Effector memory CD4-positive, alpha-beta T cell (primary cell): ENCODE measurements around the gene DCUN1D5.
A peak's percentile ranks its signal among the peaks of the same experiment; 100 is the strongest.
"Not testable (repeated sequence)": the region's sequence is repeated elsewhere in the genome, so short reads cannot be mapped to it uniquely, and the experiment has no call there.

ENCODE experiments used
- DNase-seq, 3 donors: peaks; one replicate each; pipeline ENCODE4 v3.0.0-alpha.2; 2020
- H3K27ac ChIP-seq: 2 replicates; pipeline ENCODE4 v1.7.0; 2013; ENCODE audit warnings: mild to moderate bottlenecking, low read length, moderate library complexity; ENCODE audit not compliant: insufficient read depth, poor library complexity, severe bottlenecking
- H3K27me3 ChIP-seq: replicated peaks from 2 replicates; pipeline ENCODE4 v1.7.0; 2013; ENCODE audit warnings: mild to moderate bottlenecking, low read length; ENCODE audit not compliant: insufficient read depth, control insufficient read depth, poor library complexity, severe bottlenecking
- H3K36me3 ChIP-seq: 2 replicates; pipeline ENCODE4 v1.7.0; 2013; ENCODE audit warnings: mild to moderate bottlenecking, low read length, moderate library complexity; ENCODE audit not compliant: control insufficient read depth, insufficient read depth
- H3K4me1 ChIP-seq: 2 replicates; pipeline ENCODE4 v1.7.0; 2013; ENCODE audit warnings: low read length, mild to moderate bottlenecking; ENCODE audit not compliant: control insufficient read depth, insufficient read depth, poor library complexity, severe bottlenecking
- H3K4me3 ChIP-seq: 2 replicates; pipeline ENCODE4 v1.7.0; 2013; ENCODE audit warnings: low read length, low read depth, mild to moderate bottlenecking; ENCODE audit not compliant: insufficient read depth, poor library complexity, severe bottlenecking
- H3K9me3 ChIP-seq: 2 replicates; pipeline ENCODE4 v1.7.0; 2013; ENCODE audit warnings: mild to moderate bottlenecking, low read length, moderate library complexity; ENCODE audit not compliant: control insufficient read depth

DCUN1D5 gene

DNA sequence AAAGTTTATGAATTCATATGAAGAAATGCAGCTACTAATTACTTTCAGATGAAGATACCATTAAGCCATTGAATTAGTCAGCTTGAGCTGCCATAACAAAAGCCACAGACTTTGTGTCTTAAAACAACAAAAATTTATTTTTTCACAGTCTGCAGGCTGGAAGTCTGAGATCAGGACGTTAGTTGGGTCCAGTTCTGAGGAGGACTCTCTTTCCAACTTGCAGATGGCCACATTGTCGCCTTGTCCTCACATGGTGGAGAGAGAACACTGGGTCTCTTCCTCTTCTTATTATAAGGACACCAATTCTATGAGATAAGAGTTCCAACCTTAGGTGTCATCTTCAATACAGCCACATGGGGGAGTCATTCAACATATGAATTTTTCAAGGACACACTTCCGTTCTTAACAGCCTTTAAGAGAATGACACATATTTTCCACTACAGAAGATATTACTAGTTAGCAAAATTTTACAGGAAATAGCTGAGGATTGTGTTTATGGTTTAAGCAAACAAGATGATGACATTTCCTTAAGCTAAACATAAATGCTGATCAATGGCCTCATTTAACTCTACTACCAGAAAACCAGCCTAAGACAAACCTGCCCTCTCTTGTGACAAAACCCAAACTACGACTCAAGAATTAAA, 56.0 kb downstream of the DCUN1D5 start:
- Histone ChIP-seq H3K9me3 (no peaks in the 10 kb centered on the region), H3K4me3 (no peak overlapping the region), H3K4me1 (no peaks in the 10 kb centered on the region), H3K27ac (no peak overlapping the region), H3K27me3 (no peaks in the 10 kb centered on the region), H3K36me3 (no peaks in the 10 kb centered on the region)
- DNase-seq = peak in 1 of 3 donors; percentile 27

DNA sequence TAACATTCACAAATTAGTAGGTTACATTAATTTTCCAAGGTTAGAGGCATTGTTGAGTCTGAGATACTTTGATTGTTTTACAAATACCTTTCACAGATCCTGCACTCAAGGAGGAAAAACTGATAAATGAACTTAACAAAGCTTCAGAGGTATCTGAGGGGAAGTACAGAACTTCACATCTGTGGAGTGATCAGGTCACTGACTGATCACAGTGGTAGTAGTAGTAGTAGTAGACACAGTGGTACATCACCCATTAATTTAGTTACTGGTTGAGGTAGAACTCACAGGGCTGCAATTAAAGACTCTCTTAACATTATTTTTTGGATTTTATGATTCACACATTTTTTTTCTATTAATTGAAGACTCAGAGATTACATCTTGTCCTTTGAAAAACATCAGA, 56.7 kb downstream of the DCUN1D5 start:
- H3K27me3 ChIP-seq = no peaks in the 10 kb centered on the region
- H3K27ac ChIP-seq = no peak overlapping the region
- no peaks in the 10 kb centered on the region for H3K9me3 ChIP-seq
- H3K4me1 ChIP-seq = no peaks in the 10 kb centered on the region
- H3K4me3 ChIP-seq = no peak overlapping the region
- no peak for DNase-seq
- no peaks in the 10 kb centered on the region for H3K36me3 ChIP-seq

DNA sequence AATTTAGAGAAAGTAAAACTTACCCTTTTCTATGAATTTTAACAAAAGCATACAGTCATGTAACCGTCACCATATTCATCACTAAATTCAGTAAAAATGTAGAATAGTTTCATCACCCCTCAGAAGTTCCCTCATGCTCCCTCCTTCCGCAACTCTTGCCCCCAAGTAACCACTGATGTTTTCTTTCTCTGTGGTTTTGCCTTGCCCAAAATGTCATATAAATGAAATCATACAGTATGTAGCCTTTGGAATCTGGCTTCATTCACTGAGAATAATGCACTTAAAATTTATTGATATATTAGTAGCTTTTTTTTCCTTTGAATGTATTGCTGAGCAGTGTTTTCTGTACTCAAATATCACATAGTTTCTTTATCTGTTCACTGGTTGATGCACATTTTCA, 60.1 kb downstream of the DCUN1D5 start:
- Histone ChIP-seq H3K4me1 (no peaks in the 10 kb centered on the region), H3K27me3 (no peaks in the 10 kb centered on the region), H3K27ac (no peak overlapping the region), H3K4me3 (no peak overlapping the region), H3K9me3 (no peaks in the 10 kb centered on the region), H3K36me3 (no peaks in the 10 kb centered on the region)
- no peak for DNase-seq

GRCh38 chr11:103029401-103029800, 62.6 kb downstream of the DCUN1D5 start:
- Histone ChIP-seq H3K4me3 (no peak overlapping the region), H3K27me3 (no peaks in the 10 kb centered on the region), H3K9me3 (no peaks in the 10 kb centered on the region), H3K36me3 (no peaks in the 10 kb centered on the region), H3K4me1 (no peaks in the 10 kb centered on the region), H3K27ac (no peak overlapping the region)
- DNase-seq = no peak

- H3K27ac ChIP-seq, H3K9me3 ChIP-seq, H3K36me3 ChIP-seq, H3K4me1 ChIP-seq, DNase-seq, H3K27me3 ChIP-seq, H3K4me3 ChIP-seq: not testable (repeated sequence)
Observed at GRCh38 chr11:103028304-103029020, 63.5 kb downstream of the DCUN1D5 start.

DNA sequence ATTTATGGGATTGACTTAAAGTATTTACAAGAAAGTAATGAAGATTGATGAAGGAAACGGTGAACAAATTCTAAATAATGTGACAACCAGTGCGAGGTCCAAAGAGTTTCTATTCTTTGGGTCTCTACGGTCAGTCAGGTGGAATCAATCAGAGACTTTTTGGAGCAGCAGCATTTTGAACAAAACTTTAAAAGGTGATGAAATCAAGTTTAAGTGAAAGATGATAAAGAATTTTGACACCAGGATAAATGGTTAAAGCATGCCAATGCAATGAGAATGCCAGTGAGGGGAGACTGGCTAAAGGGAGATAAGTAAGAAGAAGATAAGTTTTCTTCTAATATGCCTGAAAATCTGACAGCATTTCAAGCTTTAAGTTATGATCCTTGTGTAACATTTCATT, 67.9 kb downstream of the DCUN1D5 start:
- H3K36me3 ChIP-seq = no peaks in the 10 kb centered on the region
- no peak overlapping the region for H3K4me3 ChIP-seq
- no peaks in the 10 kb centered on the region for H3K27me3 ChIP-seq
- no peaks in the 10 kb centered on the region for H3K4me1 ChIP-seq
- no peak overlapping the region for H3K27ac ChIP-seq
- DNase-seq = no peak
- H3K9me3 ChIP-seq = no peaks in the 10 kb centered on the region

DNA sequence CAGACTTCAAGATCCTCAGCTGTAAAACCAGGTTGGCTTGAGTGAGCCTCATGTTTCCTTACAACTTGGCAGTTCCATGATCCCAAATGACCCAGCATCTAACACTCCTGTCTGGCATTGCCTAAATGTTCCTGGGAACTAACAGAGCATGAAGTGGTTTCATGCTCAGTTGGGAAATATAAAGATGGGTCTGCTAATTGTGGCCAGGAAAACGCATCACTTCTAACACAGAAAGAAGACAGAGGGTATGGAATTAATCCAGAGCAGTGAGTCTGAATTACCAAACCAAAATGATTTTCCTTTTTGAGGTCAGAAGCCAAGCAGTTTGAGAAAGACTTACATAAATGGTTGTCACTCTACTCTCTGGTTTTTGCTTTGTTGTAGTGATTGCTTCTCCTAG, 75.9 kb downstream of the DCUN1D5 start:
- Histone ChIP-seq H3K9me3 (no peaks in the 10 kb centered on the region), H3K36me3 (no peaks in the 10 kb centered on the region), H3K4me3 (no peak overlapping the region), H3K27ac (no peak overlapping the region), H3K4me1 (no peaks in the 10 kb centered on the region), H3K27me3 (no peaks in the 10 kb centered on the region)
- DNase-seq = no peak

GRCh38 chr11:103013421-103013820, 78.5 kb downstream of the DCUN1D5 start:
- no peak overlapping the region for H3K27ac ChIP-seq
- H3K4me3 ChIP-seq = no peak overlapping the region
- H3K4me1 ChIP-seq = no peaks in the 10 kb centered on the region
- no peaks in the 10 kb centered on the region for H3K27me3 ChIP-seq
- no peak for DNase-seq
- H3K36me3 ChIP-seq = no peaks in the 10 kb centered on the region
- no peaks in the 10 kb centered on the region for H3K9me3 ChIP-seq
